Mononuclear cell (primary cell): ENCODE data around the gene TUBGCP6. TPM values are rescaled to one million over a fixed set of nuclear protein-coding genes. Genes with fewer than 3 reads are reported as not detected.

Experiments used
- H3K27me3 ChIP-seq: 2 replicates; pipeline ENCODE4 v1.6.0; 2011; ENCODE audit warnings: low read length, control low read depth; ENCODE audit not compliant: insufficient read depth
- H3K4me1 ChIP-seq: 2 replicates; pipeline ENCODE4 v1.5.1; 2011; ENCODE audit warnings: mild to moderate bottlenecking, low read length, control low read depth; ENCODE audit not compliant: insufficient read depth
- H3K4me3 ChIP-seq: 2 replicates; pipeline ENCODE4 v1.5.1; 2011; ENCODE audit warnings: mild to moderate bottlenecking, low read length, moderate library complexity
- H3K9me3 ChIP-seq: 2 replicates; pipeline ENCODE4 v1.5.1; 2011; ENCODE audit warnings: low read depth, mild to moderate bottlenecking, control low read depth, low read length
- total RNA-seq: library from RNA; depleted of rRNA; stranded (reverse); fragments of >200 nt; gene quantifications from one replicate; pipeline ENCODE4 v1.2.3, GENCODE V29; 2012

Gene TUBGCP6
- total RNA-seq, 1 donor: 45.1 TPM

DNA sequence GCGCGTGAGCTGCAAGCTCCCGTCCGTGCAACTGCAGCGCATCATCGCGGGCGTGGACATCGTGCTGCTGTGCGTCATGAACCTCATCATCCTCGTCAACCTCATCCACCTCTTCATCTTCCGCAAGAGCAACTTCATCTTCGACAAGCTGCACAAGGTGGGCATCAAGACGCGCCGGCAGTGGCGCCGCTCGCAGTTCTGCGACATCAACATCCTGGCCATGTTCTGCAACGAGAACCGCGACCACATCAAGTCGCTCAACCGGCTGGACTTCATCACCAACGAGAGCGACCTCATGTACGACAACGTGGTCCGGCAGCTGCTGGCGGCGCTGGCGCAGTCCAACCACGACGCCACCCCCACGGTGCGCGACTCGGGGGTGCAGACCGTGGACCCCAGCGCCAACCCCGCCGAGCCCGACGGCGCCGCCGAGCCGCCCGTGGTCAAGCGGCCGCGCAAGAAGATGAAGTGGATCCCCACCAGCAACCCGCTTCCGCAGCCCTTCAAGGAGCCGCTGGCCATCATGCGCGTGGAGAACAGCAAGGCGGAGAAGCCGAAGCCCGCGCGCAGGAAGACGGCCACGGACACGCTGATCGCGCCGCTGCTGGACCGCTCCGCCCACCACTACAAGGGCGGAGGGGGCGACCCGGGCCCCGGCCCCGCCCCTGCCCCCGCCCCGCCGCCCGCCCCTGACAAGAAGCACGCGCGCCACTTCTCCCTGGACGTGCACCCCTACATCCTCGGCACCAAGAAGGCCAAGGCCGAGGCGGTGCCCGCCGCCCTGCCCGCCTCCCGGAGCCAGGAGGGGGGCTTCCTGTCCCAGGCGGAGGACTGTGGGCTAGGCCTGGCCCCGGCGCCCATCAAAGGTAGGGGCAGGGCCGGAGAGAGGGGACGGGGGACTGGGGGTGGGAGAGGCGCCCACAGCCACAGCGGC lies 67.0 kb downstream of the TUBGCP6 start:
- H3K4me3 ChIP-seq: no peak overlapping the region
- peaks cover 8% of the 10 kb centered on the region for H3K4me1 ChIP-seq

DNA sequence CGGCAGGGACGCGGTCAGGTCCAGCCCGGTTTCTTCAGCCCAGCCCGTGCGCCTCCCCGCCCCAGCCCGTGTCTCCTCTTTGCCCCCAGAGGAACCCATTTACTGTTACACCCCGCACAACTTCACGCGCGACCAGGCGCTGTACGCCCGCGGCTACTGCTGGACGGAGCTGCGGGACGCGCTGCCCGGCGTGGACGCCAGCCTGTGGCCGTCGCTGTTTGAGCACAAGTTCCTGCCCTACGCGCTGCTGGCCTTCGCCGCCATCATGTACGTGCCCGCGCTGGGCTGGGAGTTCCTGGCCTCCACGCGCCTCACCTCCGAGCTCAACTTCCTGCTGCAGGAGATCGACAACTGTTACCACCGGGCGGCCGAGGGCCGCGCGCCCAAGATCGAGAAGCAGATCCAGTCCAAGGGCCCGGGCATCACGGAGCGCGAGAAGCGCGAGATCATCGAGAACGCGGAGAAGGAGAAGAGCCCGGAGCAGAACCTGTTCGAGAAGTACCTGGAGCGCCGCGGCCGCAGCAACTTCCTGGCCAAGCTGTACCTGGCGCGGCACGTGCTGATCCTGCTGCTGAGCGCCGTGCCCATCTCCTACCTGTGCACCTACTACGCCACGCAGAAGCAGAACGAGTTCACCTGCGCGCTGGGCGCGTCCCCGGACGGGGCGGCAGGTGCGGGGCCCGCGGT lies 67.8 kb downstream of the TUBGCP6 start:
- Histone ChIP-seq H3K4me3 (no peak overlapping the region), H3K9me3 (no peaks in the 10 kb centered on the region), H3K4me1 (peaks cover 8% of the 10 kb centered on the region), H3K27me3 (no peaks in the 10 kb centered on the region)

More for the DNA sequence above, 67.0 kb downstream of the TUBGCP6 start:
- Histone ChIP-seq H3K9me3 (no peaks in the 10 kb centered on the region), H3K27me3 (no peaks in the 10 kb centered on the region)

DNA sequence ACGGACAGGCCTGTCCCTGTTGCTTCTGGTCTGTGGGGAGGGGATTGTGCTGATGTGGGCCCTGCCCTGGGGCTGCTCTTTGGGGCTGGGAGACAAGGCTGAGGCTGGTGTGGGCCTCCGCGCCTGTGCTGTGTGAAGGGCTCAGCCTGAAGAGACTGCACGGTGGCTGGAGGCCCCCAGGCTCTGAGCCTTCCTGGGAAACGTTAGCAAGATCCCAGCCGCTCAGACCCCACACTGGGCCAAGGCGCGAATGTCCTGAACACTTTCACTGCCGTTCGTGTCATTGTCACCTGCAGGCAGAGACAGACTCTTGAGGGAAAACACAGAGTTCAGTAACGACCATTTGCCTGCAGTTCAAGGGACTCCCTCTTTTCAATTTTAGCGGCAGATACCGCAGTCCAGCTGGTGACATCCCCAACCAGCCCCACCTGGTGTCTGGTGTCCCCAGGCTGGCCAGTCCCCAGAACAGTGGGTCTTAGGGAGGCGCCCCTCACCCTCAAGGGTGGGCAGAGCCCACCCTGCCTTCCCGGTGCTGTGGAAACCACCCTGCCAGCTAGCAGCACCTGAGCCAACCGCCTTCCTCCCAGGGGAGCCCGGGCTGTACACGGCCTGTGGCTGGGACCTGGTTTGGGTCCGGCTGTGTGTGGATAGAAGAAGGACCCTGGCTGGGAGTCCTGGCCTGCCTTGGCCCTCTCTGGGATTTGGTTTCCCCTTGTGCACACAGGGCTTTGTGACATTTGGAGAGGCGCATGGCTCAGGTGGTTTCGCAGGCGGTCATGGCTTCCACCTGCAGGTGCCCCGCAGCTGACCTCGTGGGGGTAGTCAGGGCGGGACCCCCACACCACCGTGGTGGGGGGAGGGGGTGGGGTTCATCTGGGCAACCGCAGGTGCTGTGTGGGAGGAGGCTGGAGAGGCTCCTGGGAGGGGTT lies 68.6 kb downstream of the TUBGCP6 start:
- Histone ChIP-seq H3K9me3 (no peaks in the 10 kb centered on the region), H3K27me3 (no peaks in the 10 kb centered on the region), H3K4me3 (no peak overlapping the region), H3K4me1 (peaks cover 8% of the 10 kb centered on the region)

DNA sequence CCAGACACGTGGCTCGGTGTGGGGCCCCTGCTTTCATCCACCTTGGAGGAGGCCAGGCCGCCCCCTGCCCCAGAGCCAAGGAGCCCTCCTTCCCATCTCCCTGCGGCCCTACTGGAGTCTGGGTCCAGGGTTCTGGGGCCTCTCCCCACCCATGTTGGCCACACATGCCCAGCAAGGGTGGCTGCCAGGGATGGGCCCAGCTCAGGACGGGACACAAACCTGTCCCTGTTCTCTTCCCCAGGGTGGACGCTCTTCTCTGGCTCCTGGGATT lies 69.7 kb downstream of the TUBGCP6 start:
- Histone ChIP-seq H3K4me3 (no peak overlapping the region), H3K9me3 (no peaks in the 10 kb centered on the region), H3K4me1 (peaks cover 12% of the 10 kb centered on the region), H3K27me3 (no peaks in the 10 kb centered on the region)

DNA sequence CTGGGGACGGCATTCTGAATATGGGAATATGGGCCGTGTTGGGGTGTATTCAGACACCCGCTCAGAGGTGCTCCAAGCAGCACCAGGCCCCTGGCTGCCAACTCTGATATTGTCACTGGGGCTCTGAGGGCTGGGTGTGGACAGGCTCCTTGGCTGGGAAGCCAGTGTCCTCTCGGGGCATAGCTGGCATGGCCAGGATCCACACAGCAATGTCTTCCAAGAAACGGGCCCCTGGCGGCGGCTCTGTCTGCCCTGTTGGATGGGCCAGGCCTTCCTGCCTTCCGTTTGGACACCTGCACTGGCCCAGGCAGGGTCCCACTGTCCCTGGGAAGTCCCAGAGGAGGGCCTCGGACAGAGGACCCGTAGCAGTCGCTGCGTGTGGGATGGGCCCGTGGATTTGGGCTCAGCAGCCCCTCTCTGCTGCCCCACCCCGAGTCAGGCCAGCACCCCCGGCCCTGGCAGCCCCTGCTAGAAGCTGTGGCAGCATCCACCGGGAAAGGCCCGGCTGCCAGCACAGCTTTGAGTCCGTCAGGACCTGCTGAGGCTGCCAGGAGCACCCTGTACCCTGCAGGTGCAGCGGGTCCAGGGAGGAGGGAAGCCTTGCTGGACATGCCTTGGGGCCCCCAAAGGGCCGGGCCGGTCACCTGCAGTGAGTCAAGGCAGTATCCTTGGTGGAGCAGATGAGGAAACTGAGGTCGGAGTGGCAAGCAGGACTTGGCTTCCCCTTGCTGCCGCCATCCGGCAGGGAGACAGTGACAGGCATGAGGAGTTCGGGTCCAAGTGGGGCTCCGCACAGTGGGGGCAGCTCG lies 70.2 kb downstream of the TUBGCP6 start:
- H3K27me3 ChIP-seq: no peaks in the 10 kb centered on the region
- no peaks in the 10 kb centered on the region for H3K9me3 ChIP-seq
- H3K4me1 ChIP-seq: peaks cover 12% of the 10 kb centered on the region
- no peak overlapping the region for H3K4me3 ChIP-seq

DNA sequence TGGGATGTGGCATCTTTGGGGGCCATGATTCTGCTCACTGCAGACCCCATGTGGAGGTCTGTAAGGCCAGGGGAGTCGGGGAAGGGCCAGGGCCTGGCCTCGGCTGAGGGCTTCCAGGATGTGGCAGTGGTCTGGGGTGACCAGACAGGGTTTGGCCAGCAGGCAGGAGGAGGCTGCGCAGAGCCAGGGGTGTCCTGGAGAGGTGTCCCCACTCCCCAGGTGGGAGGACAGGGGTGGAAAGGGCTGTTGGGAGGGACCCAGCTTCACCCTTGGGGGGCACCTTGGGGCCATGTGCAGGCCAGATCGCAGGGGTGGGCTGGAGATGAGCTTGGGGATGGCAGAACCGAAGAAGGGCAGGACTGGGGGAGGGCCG lies 70.9 kb downstream of the TUBGCP6 start:
- Histone ChIP-seq H3K4me3 (no peak overlapping the region), H3K4me1 (peaks cover 15% of the 10 kb centered on the region), H3K9me3 (no peaks in the 10 kb centered on the region), H3K27me3 (peaks cover 5% of the 10 kb centered on the region)

DNA sequence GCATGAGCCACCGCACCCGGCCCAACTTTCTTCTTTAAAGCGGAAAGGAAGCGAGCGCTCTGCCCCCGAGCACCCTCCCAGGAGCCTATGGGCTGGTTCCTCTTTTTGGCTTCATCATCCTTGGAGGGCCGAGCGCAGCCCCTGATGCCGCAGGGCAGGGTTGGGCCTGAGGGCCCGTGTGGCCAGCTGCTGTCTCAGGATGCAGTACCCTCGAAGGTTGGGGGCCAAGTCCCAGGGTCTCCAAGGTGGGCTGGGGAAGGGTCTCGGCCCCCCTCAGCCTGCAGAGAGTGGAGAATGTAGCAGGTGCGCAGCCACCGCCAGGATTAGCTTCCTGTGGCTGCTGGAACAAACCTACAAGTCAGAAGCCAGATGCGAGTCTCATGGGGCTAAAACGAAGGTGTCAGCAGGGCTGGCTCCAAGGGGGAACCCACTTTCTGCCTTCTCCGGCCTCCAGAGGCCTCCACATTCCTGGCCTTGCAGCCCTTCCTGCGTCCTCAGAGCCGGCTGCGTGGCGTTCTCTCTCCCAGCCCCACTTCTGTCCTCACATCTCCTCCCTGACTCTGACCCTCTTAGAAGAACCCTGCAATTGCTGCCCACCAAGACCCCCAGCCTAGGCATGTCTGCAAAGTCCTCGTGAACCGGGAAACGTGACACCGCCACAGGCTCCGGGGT lies 71.4 kb downstream of the TUBGCP6 start:
- peaks cover 15% of the 10 kb centered on the region for H3K4me1 ChIP-seq
- H3K4me3 ChIP-seq: no peak overlapping the region
- no peaks in the 10 kb centered on the region for H3K9me3 ChIP-seq
- peaks cover 8% of the 10 kb centered on the region for H3K27me3 ChIP-seq

DNA sequence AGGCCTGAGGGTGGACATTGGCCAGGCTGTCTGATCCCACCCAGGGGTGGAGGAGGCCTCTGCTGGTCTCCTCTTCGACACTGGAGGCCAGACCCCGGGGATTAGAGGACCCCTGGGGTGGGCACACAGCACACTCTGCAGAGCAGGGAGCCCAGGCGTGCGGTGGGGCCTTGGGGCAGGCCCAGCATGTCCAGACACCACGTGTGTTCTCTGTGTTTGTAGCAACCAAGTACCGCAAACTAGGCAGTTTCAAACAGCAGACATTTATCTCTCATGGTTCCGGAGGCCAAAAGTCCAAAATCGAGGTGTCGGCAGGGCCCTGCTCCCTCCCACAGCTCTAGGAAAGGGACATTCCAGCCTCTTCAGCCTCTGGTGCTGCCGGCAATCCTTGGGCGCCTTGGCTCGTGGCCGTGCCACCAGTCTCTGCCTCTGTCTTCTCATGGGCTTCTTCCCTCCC lies 72.8 kb downstream of the TUBGCP6 start:
- Histone ChIP-seq H3K27me3 (peaks cover 19% of the 10 kb centered on the region), H3K4me3 (no peak overlapping the region), H3K9me3 (no peaks in the 10 kb centered on the region), H3K4me1 (peaks cover 15% of the 10 kb centered on the region)

DNA sequence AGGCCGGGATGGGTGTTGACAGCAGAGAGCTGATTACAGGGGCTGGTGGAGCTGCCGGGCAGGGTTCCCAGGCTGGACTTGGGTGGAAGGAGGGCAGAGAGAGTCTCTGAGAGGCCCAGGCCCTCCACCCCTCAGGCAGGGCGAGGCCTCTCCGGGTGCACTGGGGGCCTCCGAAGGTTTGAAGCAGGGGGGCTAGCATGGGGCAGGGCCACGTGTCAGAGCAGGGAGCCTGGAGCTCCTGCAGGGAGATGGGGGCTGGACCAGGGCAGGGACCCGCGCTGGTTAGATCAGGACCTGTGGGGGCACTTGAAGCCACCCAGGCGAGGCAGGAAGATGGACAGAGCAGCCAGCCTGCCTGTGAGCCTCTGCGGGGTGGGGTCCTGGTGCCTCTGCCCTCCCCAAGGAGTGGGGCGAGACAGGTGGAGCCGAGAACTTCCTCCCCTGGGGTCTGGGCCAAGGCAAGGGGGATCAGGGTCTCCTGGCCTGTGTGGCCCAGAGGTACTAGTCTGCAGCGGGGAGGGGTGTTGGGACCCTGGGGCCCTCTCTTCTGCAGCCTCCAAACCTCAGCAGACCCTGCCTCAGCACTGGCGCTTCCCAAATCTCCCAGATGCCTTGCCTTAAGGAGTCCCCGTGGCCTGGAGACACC lies 73.4 kb downstream of the TUBGCP6 start:
- H3K4me3 ChIP-seq: no peak overlapping the region
- no peaks in the 10 kb centered on the region for H3K9me3 ChIP-seq
- H3K4me1 ChIP-seq: peaks cover 15% of the 10 kb centered on the region
- H3K27me3 ChIP-seq: peaks cover 19% of the 10 kb centered on the region

DNA sequence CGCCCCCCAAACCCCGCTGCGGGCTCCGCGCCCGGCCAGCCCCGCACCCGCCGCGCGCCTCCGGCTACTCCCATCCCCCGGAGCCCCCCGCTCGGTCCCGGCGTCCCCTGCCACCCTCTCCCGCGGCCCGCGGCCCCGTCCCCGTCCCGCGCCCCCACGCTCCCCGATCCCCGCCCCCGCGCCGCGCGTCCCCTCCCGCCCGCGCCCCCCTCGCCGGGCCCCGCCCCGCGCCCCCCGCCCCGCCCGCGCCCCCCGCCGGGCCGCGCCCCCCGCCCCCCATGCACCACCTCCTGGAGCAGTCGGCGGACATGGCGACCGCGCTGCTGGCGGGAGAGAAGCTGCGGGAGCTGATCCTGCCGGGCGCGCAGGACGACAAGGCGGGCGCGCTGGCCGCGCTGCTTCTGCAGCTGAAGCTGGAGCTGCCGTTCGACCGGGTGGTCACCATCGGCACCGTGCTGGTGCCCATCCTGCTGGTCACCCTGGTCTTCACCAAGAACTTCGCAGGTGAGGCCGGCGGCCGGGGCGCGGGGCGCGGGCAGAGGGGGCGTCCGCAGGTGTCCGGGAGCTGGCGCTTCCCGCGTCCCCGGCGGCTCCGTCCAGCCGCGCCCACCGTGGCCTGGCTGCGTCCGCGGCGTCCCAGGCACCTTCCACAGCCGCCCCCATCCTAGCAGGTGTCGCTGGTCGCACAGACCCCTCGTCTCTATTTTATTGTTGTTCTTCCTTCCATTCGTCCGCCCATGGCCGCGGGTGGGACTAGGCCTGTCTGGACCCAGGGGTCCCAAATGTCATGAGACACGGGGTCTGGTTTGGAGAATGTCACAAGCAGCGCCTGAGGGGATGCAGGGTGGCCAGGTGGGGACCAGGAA lies 74.1 kb downstream of the TUBGCP6 start, which contains the start of gene PANX2:
TSS of gene PANX2 (plus strand) at position 279 of the 866 bp plus-strand sequence. CDS start at position 279, 0 bp downstream.
- H3K9me3 ChIP-seq: no peaks in the 10 kb centered on the region
- no peak within 1 kb of the TSS for H3K4me3 ChIP-seq
- peaks cover 15% of the 10 kb centered on the region for H3K4me1 ChIP-seq
- H3K27me3 ChIP-seq: peaks cover 19% of the 10 kb centered on the region

DNA sequence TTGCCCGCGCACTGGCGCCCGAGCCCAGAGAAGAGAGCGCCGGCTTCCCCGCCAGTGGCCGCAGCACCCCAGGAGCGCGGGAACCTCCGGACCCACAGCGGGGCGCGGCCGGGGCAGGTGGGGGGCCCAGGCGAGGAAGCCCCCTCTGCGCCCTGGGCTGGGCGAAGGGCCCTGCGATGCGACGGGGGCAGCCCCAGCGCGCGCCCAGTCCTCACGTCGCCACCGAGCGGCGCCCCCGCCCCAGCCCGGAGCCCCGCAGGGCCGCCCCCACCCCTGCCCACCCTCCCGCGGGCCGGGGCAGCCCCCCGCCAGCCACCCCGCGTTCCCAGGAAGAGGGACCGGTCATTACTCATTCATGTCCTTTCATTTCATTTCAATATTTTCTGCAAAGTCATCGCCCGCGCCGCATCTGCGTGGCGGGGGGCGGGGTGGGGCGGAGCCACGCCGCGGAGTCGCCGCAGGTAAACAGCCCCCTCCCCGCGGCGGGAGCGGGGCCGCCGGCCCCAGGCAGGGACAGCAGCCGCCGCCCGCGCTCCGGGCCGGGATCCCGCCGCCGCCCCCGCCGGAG lies 75.0 kb downstream of the TUBGCP6 start:
- peaks cover 19% of the 10 kb centered on the region for H3K27me3 ChIP-seq
- peaks cover 15% of the 10 kb centered on the region for H3K4me1 ChIP-seq
- no peaks in the 10 kb centered on the region for H3K9me3 ChIP-seq
- no peak overlapping the region for H3K4me3 ChIP-seq

DNA sequence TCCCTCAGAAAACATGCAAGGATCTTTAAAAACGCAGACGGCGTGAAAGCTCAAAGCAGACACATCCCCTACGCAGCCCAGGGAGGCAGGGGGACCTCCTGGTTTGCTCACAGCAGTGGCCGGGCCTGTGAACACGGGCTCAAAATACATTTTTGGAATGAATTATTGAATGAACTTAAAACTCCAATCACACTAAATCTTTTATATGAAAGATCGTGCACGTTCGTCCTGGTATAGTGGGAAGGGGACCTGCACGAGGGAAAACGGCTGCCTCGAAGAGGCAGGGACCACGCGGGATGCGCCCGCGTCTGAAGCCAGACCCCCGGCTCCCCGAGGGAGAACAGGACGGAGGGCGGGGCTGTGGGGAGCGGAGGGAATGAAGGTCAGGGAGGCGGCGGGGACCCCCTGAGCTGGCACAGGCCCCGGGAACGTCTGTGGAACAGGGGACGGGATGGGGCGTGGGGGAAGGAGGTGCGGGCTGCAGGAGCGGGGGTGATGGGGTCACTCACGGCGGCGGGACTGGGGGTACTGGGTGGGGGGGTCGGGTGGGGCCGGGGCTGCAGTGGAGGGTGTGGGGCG lies 75.6 kb downstream of the TUBGCP6 start:
- no peak overlapping the region for H3K4me3 ChIP-seq
- no peaks in the 10 kb centered on the region for H3K9me3 ChIP-seq
- H3K4me1 ChIP-seq: peaks cover 15% of the 10 kb centered on the region
- H3K27me3 ChIP-seq: peaks cover 19% of the 10 kb centered on the region
